ENCODE results near the gene VCX3A. TPM values are rescaled to one million over a fixed set of nuclear protein-coding genes. Genes with fewer than 3 reads are reported as not detected.

VCX3A gene
- total and polyA plus RNA-seq, 2 experiments from 2014 or later: 0.40 TPM; not detected in 1

- Histone ChIP-seq H3K4me1 (ENCODE audit: insufficient read depth) (peaks cover 3% of the 10 kb centered on the region; the same call in 1 of the 2 replicates), H3K79me2 (replicated peaks; ENCODE audit: insufficient read depth) (no peaks in the 10 kb centered on the region), H3K4me3 (no peak overlapping the region), H3F3A (replicated peaks; ENCODE audit: low read depth) (no peaks in the 10 kb centered on the region), H4K20me1 (replicated peaks; ENCODE audit: insufficient read depth) (no peaks in the 10 kb centered on the region), H2AFZ (no peak overlapping the region), H3K27ac (ENCODE audit: low read depth) (no peak overlapping the region), H3K36me3 (ENCODE audit: insufficient read depth) (no peaks in the 10 kb centered on the region), H3K9me2 (ENCODE audit: insufficient read depth) (no peaks in the 10 kb centered on the region), H3K4me2 (no peak overlapping the region), H3K27me3 (ENCODE audit: insufficient read depth) (no peaks in the 10 kb centered on the region)
- no peaks in the 10 kb centered on the region for H3K36me3 Mint-ChIP-seq (ENCODE audit: low read depth)
- H3K4me1 Mint-ChIP-seq: peaks cover 9% of the 10 kb centered on the region
- ATAC-seq: no peak
- DNase-seq (ENCODE audit: low spot score): no peak
- no peaks in the 10 kb centered on the region; the same call in 2 of the 3 replicates for H3K9me3 Mint-ChIP-seq
- TF ChIP-seq STAT1 (IDR thresholded peaks at IDR 0.05; ENCODE audit: unreplicated experiment): no peak
- TF ChIP-seq NANOG (IDR thresholded peaks at IDR 0.05; ENCODE audit: borderline replicate concordance): no peak
- TF ChIP-seq ZNF331 (CRISPR knock-in tag; IDR thresholded peaks at IDR 0.05; ENCODE audit: low read depth): no peak
- TF ChIP-seq REST (IDR thresholded peaks at IDR 0.05; ENCODE audit: unreplicated experiment): no peak
- no peak for TF ChIP-seq ETS1 (IDR thresholded peaks at IDR 0.05)
- no peak overlapping the region for H3K27ac Mint-ChIP-seq
- no peak overlapping the region for H3K4me3 Mint-ChIP-seq
- peaks cover 1% of the 10 kb centered on the region for H3K27me3 Mint-ChIP-seq (ENCODE audit: insufficient read depth, low read depth, poor library complexity)
These were observed 34.2 kb downstream of the VCX3A start for GRCh38 chrX:6500719-6501118.

- no peak overlapping the region for H3K27ac Mint-ChIP-seq
- Histone ChIP-seq H3K79me2 (replicated peaks; ENCODE audit: insufficient read depth) (no peaks in the 10 kb centered on the region), H3K4me1 (ENCODE audit: insufficient read depth) (peaks cover 3% of the 10 kb centered on the region; the same call in 1 of the 2 replicates), H3K4me3 (no peak overlapping the region), H3K9me2 (ENCODE audit: insufficient read depth) (no peaks in the 10 kb centered on the region), H3K36me3 (ENCODE audit: insufficient read depth) (no peaks in the 10 kb centered on the region), H3F3A (replicated peaks; ENCODE audit: low read depth) (no peaks in the 10 kb centered on the region), H3K27me3 (ENCODE audit: insufficient read depth) (no peaks in the 10 kb centered on the region), H4K20me1 (replicated peaks; ENCODE audit: insufficient read depth) (no peaks in the 10 kb centered on the region), H2AFZ (no peak overlapping the region), H3K4me2 (no peak overlapping the region), H3K27ac (ENCODE audit: low read depth) (no peak overlapping the region)
- H3K9me3 Mint-ChIP-seq: no peaks in the 10 kb centered on the region; the same call in 2 of the 3 replicates
- no peak overlapping the region for H3K4me3 Mint-ChIP-seq
- peaks cover 8% of the 10 kb centered on the region for H3K4me1 Mint-ChIP-seq
- no peaks in the 10 kb centered on the region; the same call in 2 of the 3 replicates for H3K36me3 Mint-ChIP-seq (ENCODE audit: low read depth)
- ATAC-seq (no peak), DNase-seq (ENCODE audit: low spot score) (no peak)
- H3K27me3 Mint-ChIP-seq (ENCODE audit: insufficient read depth, low read depth, poor library complexity): no peaks in the 10 kb centered on the region
- TF ChIP-seq CREB1 (CRISPR knock-in tag; IDR thresholded peaks at IDR 0.05; ENCODE audit: low read depth) (no peak), CTCF (conservative IDR thresholded peaks at IDR 0.05; ENCODE audit: low read depth in 2 of 2) (no peak), STAT1 (IDR thresholded peaks at IDR 0.05; ENCODE audit: unreplicated experiment) (no peak), NANOG (IDR thresholded peaks at IDR 0.05; ENCODE audit: borderline replicate concordance) (no peak), ZNF462 (CRISPR knock-in tag; IDR thresholded peaks at IDR 0.05) (no peak), EZH2phosphoT487 (IDR thresholded peaks at IDR 0.05; ENCODE audit: unreplicated experiment) (no peak)
These were observed 36.6 kb downstream of the VCX3A start for GRCh38 chrX:6498324-6498723.

All from GM23338 (cell line).